ENCODE results near the gene PSME4. TPM values are rescaled to one million over a fixed set of nuclear protein-coding genes. Genes with fewer than 3 reads are reported as not detected.

Gene PSME4
- total RNA-seq, 1 experiment from 2014 or later: 87.4 TPM

- H2AK5ac ChIP-seq (ENCODE audit: insufficient read length, low read length): no peak overlapping the region
- H3K4me1 ChIP-seq (ENCODE audit: insufficient read depth, low read length): no peaks in the 10 kb centered on the region
- 0 out of 7 replicates have a peak overlapping the region, but pooled peaks of 1 of the 3 experiments have one; percentile 46 for H3K27ac Mint-ChIP-seq
- no peak overlapping the region for H2AFZ ChIP-seq (ENCODE audit: low read length)
- no peak overlapping the region for H3K56ac ChIP-seq (ENCODE audit: insufficient read length, low read depth, low read length)
- no peak overlapping the region for H3K23ac ChIP-seq (ENCODE audit: insufficient read length, low read depth, low read length)
- H3K79me1 ChIP-seq (ENCODE audit: insufficient read depth, low read depth, low read length, poor library complexity, severe bottlenecking): no peaks in the 10 kb centered on the region
- no peak overlapping the region for H3K9ac ChIP-seq (ENCODE audit: extremely low read depth, insufficient read length, low read length)
- no peaks in the 10 kb centered on the region for H3K9me3 Mint-ChIP-seq
- H2BK12ac ChIP-seq (ENCODE audit: insufficient read length, low read depth, low read length): no peak overlapping the region
- H3K36me3 Mint-ChIP-seq (ENCODE audit: insufficient read depth in 1 of 3, low read depth in 3 of 3): peaks cover 22 to 41% (median 36%) of the 10 kb centered on the region in 3 experiments; a peak in 6 of 7 replicates
- H4K8ac ChIP-seq (replicated peaks; ENCODE audit: insufficient read length, low read depth, low read length): no peak overlapping the region
- no peak overlapping the region for H2BK15ac ChIP-seq (ENCODE audit: low read depth, low read length)
- H4K5ac ChIP-seq (ENCODE audit: insufficient read length, low read depth, low read length): no peak overlapping the region
- no peak overlapping the region for H2BK20ac ChIP-seq (ENCODE audit: low read depth, low read length, poor library complexity, severe bottlenecking)
- no peak for TF ChIP-seq CTCF (conservative IDR thresholded peaks at IDR 0.05)
- no peak overlapping the region for H2BK5ac ChIP-seq (ENCODE audit: insufficient read length, low read length)
- no peaks in the 10 kb centered on the region; the same call in 1 of the 2 replicates for H3K27me3 ChIP-seq (ENCODE audit: insufficient read depth, low read length)
- H3K4ac ChIP-seq (ENCODE audit: low read depth, low read length): no peak overlapping the region
- H3K23me2 ChIP-seq (ENCODE audit: insufficient read length, low read depth, low read length, poor library complexity, severe bottlenecking): no peaks in the 10 kb centered on the region
- H3K4me2 ChIP-seq (ENCODE audit: insufficient read depth, insufficient read length, low read length): no peak overlapping the region
- H2BK120ac ChIP-seq (ENCODE audit: low read depth, low read length, poor library complexity, severe bottlenecking): no peak overlapping the region
- H3K9me3 ChIP-seq (ENCODE audit: control insufficient read depth, low read depth, low read length): no peaks in the 10 kb centered on the region
- H3T11ph ChIP-seq (ENCODE audit: low read length): no peak overlapping the region
- no peak for DNase-seq
- WGBS (ENCODE audit: extremely low coverage, insufficient read length, low lambda C conversion rate): no CpG with 5 or more reads among the region's 5 CpGs
- no peaks in the 10 kb centered on the region for H3K79me2 ChIP-seq (ENCODE audit: insufficient read depth, low read length)
- H3K27me3 Mint-ChIP-seq (ENCODE audit: low read depth): no peaks in the 10 kb centered on the region
- no peak overlapping the region for H4K91ac ChIP-seq (ENCODE audit: insufficient read length, low read depth, low read length)
- no peaks in the 10 kb centered on the region for H3K4me1 Mint-ChIP-seq
- no peak overlapping the region for H3K14ac ChIP-seq (ENCODE audit: insufficient read depth, low read length)
- no peak overlapping the region for H3K4me3 Mint-ChIP-seq
- H3K18ac ChIP-seq (ENCODE audit: insufficient read length, low read depth, low read length): no peak overlapping the region
- no peak overlapping the region for H3K27ac ChIP-seq (ENCODE audit: insufficient read length, low read depth, low read length)
- no peaks in the 10 kb centered on the region for H4K20me1 ChIP-seq (ENCODE audit: control insufficient read depth, insufficient read depth, insufficient read length)
These were observed 104.8 kb downstream of the PSME4 start for GRCh38 chr2:53865962-53866361.
